Measurements from ENCODE around the gene PCDH8.

The PCDH8 gene

DNA sequence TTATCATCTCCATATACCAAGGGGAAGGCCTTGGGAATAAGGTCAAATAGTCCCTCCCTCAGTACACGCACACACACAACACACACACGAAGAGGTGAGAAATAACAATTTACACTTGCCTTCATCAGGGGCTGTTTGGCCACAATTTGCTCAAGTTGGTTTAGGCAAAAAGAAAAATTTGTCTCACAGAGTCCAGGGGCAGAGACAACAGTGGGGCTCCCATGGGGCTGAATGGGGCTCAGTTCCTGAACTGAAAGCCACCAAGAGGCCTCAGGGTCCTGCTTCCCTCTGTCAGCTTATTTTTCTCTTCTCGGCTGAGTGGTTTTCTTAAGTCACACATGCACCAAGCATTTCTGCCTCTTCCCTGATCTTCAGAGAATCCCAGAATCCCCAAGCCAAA is 35.5 kb downstream of the PCDH8 start:
- no peak for DNase-seq (ENCODE audit: low read depth in 2 of 2)

- DNase-seq (ENCODE audit: low read depth in 2 of 2): no peak
These were observed 36.6 kb downstream of the PCDH8 start for GRCh38 chr13:52811841-52812240.

GRCh38 chr13:52810526-52810925 is 37.9 kb downstream of the PCDH8 start:
- DNase-seq (ENCODE audit: low read depth in 2 of 2): no peak

DNA sequence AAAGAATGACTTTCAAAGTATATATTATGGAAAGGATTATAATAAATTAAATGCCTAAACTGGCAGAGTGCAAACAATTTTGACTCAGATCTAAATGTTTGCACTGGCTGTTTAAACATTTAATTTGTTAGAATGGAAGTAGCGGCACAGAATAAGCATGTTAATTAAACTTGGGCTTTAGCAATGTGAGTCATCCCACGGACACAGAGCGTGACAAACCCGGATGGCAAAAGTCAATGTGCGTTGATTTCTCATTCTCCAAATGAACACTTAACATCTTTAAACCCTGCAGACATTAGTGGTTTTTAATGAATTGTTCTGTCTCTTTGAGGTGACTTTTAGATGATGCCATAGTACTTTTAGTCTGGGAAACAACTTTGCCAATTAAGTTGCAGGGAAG is 38.4 kb downstream of the PCDH8 start:
- no peak for DNase-seq (ENCODE audit: low read depth in 2 of 2)

GRCh38 chr13:52809310-52809769 is 39.1 kb downstream of the PCDH8 start:
- no peak for DNase-seq (ENCODE audit: low read depth in 2 of 2)

GRCh38 chr13:52808842-52809219 is 39.6 kb downstream of the PCDH8 start:
- no peak for DNase-seq (ENCODE audit: low read depth in 2 of 2)

- no peak for DNase-seq (ENCODE audit: low read depth in 2 of 2)
These were observed 42.4 kb downstream of the PCDH8 start for GRCh38 chr13:52806029-52806428.

GRCh38 chr13:52804202-52804641 is 44.2 kb downstream of the PCDH8 start:
- no peak for DNase-seq (ENCODE audit: low read depth in 2 of 2)

DNA sequence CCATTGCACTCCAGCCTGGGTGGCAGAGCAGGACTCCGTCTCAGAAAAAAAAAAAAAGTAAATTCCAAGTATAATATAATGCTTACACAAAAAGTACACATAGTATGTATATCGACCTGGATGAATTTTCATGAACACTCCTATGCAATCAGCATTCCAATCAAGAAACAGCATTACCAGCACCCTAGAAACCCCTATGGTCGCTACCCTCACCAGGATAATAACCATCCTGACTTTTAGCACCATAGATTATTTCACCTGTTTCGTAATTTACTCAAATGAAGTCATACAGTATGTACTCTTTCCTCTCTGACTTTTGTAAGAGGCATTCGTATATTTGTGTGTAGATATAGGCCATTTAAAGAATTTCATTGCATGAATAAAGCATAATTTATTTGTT is 47.6 kb downstream of the PCDH8 start:
- DNase-seq (ENCODE audit: low read depth in 2 of 2): no peak

DNA sequence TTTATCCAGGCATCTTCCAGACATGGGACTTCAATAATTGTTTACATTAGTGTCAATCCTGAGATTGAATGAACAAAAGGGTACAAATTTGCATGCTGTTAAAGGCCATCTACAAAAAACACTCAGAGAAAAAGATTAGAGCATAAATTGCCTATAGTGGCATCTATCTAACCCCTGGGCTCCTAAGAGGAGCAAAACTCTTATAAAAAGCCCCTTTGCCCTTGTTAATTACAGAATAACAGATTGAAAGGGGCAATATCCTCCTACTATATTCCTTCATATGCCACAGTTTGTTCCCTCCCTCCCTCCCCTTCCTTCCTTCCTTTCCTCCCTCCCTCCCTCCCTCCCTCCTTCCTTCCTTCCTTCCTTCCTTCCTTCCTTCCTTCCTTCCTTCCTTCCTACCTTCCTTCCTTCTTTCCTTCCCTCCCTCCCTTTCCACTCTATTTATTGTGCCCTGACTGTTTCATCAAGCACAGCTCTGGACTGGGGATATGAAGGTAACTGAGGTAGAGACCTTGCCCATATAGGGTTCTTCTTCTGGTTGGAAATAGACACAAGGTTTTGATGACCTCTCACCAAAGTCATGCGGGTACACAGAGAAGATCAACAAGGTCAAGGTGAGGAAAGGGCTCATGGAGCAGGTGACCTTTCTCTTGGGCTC is 49.5 kb downstream of the PCDH8 start:
- DNase-seq (ENCODE audit: low read depth in 2 of 2): no peak

- DNase-seq (ENCODE audit: low read depth in 2 of 2): no peak
These were observed 51.3 kb downstream of the PCDH8 start for GRCh38 chr13:52797176-52797575.

DNA sequence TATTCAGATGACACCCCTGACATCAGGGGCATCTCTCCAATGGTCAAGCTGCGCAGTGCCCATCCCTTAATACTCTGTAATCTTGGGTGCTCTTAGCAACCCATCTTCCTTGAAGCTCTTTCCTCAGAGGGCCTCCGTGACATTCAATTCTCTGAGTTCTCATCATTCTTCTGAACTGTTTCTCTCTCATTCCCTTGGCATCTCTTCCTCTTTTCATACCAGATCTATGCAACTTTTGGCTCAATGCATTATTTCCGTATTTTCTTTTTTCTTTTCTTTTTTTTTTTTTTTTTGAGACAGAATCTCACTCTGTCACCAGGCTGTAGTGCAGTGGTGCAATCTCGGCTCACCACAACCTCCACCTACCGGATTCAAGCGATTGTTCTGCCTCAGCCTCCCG is 53.9 kb downstream of the PCDH8 start:
- no peak for DNase-seq (ENCODE audit: low read depth in 2 of 2)

DNA sequence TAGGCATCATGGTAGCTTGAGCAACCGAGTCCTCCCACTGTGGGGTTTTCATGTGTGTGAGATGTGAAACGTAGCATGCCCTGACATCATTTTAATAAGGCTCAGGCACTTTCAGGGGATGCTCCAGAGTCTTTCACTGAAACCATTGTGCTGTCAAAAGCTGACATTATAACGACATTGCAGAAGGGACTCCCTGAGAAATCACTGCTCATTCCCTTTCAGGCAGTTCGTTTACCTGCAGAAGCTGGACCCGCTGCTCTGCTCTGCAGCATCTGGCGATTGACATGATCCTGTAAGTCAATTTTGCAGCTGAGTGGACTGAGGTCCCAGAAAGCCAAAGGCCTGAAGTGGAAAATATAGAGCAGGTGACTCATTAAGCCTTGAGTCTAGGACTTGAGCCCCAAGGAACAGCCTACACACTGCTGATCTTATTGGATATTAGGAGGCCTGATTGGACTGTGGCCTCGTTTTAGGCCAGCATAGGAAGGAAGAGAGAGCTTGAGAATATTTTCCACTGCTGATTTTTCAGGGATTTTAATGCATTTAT is 54.9 kb downstream of the PCDH8 start:
- DNase-seq (ENCODE audit: low read depth in 2 of 2): no peak

Data from stimulated activated CD8-positive, alpha-beta memory T cell treated with anti-CD3 and anti-CD28 coated beads, Interleukin-7, amount 100 ng/mL, for 4 hours (primary cell).